ENCODE data around the gene ZNF770.
A peak's percentile ranks its signal among the peaks of the same experiment; 100 is the strongest.
"Not testable (repeated sequence)": the region's sequence is repeated elsewhere in the genome, so short reads cannot be mapped to it uniquely, and the experiment has no call there.

ZNF770 gene

DNA sequence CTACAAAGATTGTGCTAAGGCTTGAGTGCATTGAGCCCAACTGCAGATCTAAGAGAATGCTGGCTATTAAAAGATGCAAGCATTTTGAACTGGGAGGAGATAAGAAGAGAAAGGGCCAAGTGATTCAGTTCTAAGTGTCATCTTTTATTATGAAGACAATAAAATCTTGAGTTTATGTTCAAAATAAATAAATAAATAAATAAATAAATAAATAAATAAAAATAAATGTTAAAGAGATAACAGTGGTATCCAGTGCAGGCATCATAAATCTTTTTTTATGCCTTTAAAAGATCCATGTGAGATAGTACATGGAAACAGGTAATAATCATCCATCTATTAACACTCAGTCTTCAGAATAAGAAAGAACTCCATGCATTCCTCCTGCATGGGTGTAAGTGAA is 44.8 kb downstream of the ZNF770 start:
- not testable (repeated sequence) for H2AFZ ChIP-seq (ENCODE audit: low read length, unreplicated experiment); H3K27ac ChIP-seq (ENCODE audit: low read depth, low read length); H3K79me2 ChIP-seq (ENCODE audit: control insufficient read depth, insufficient read depth, low read length, unreplicated experiment); H3K4me3 ChIP-seq (ENCODE audit: low read depth, low read length); H3K27me3 ChIP-seq (ENCODE audit: insufficient read depth, low read length)
- Histone ChIP-seq H3K4me1 (ENCODE audit: control insufficient read depth, insufficient read depth, low read length, unreplicated experiment) (peaks cover 13% of the 10 kb centered on the region), H3K36me3 (ENCODE audit: insufficient read depth, low read length) (peaks cover 37% of the 10 kb centered on the region)

DNA sequence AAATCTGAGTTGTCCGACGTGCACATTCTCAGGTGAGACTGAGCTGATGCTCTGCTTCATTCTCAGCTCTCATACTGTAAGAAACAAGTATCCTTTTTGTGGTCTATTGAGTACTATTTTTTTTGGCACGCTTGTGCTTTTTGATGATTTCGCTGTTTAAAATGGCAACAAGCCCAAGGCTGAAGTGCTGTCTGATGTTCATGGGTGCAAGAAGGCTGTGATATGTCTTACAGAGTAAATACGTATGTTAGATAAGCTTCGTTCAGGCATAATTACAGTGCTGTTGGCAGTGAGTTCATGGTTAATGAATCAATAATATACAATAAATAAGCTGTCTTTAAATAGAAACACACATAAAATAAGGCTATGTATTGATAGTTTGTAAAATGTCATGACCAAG is 45.7 kb downstream of the ZNF770 start:
- 0 out of 2 replicates have a peak overlapping the region, but pooled peaks have one; percentile 24 for H3K27ac ChIP-seq (ENCODE audit: low read depth, low read length)
- peaks cover 34% of the 10 kb centered on the region for H3K36me3 ChIP-seq (ENCODE audit: insufficient read depth, low read length)

DNA sequence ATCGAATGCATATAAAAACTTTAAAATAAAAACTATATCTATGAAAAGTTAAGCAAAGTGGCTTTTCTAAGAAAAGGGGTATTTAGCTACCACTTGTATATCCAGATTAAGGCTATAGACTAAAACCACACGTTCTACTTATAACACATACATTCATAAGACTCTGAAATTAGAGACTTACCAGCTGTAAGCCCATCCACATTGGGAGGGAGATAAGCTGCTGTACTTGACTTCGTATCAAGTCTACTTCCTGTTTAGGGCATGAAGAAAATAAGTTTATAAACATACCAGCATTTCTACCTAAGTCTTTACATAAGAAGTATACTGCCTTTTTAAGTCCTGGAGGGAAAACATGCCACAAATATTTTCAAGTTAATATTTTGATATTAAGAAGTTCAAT is 46.3 kb downstream of the ZNF770 start:
- peaks cover 13% of the 10 kb centered on the region for H3K4me1 ChIP-seq (ENCODE audit: control insufficient read depth, insufficient read depth, low read length, unreplicated experiment)
- H3K27me3 ChIP-seq (ENCODE audit: insufficient read depth, low read length), result no peaks in the 10 kb centered on the region
- no peak overlapping the region for H3K27ac ChIP-seq (ENCODE audit: low read depth, low read length)
- no peak overlapping the region for H2AFZ ChIP-seq (ENCODE audit: low read length, unreplicated experiment)
- H3K79me2 ChIP-seq (ENCODE audit: control insufficient read depth, insufficient read depth, low read length, unreplicated experiment), result no peaks in the 10 kb centered on the region
- peaks cover 34% of the 10 kb centered on the region for H3K36me3 ChIP-seq (ENCODE audit: insufficient read depth, low read length)
- H3K4me3 ChIP-seq (ENCODE audit: low read depth, low read length), result no peak overlapping the region

More for the DNA sequence above, 45.7 kb downstream of the ZNF770 start:
- Histone ChIP-seq H3K4me3 (ENCODE audit: low read depth, low read length) (peak overlapping the region; percentile 32; the same call in 1 of the 2 replicates), H2AFZ (ENCODE audit: low read length, unreplicated experiment) (no peak overlapping the region), H3K27me3 (ENCODE audit: insufficient read depth, low read length) (no peaks in the 10 kb centered on the region), H3K79me2 (ENCODE audit: control insufficient read depth, insufficient read depth, low read length, unreplicated experiment) (no peaks in the 10 kb centered on the region), H3K4me1 (ENCODE audit: control insufficient read depth, insufficient read depth, low read length, unreplicated experiment) (peaks cover 13% of the 10 kb centered on the region)

DNA sequence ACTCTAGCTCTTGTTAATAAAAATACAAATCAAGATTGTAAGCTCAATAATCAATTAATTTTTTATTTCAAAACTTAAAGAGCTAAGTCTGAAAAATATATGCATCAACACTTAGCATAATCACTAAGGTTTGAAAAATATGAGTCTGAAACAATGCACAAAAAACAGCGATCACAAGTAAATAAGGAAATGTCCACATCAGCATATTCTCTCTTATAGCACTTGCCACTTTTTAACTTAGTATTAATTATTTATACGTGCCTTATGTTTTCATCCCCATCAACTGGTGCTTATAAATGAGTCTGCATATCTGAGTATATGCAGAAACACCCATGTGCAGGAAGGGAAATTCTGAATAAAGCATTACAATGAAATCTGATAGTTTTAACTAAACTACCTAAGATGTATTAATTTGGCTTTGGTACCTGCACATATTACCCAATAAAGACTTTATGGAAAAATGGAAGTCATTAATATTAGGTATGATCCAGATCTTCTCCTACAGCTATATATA is 46.8 kb downstream of the ZNF770 start:
- Histone ChIP-seq H3K27ac (ENCODE audit: low read depth, low read length) (no peak overlapping the region), H3K27me3 (ENCODE audit: insufficient read depth, low read length) (no peaks in the 10 kb centered on the region), H3K4me3 (ENCODE audit: low read depth, low read length) (no peak overlapping the region), H2AFZ (ENCODE audit: low read length, unreplicated experiment) (no peak overlapping the region), H3K36me3 (ENCODE audit: insufficient read depth, low read length) (peaks cover 34% of the 10 kb centered on the region), H3K79me2 (ENCODE audit: control insufficient read depth, insufficient read depth, low read length, unreplicated experiment) (no peaks in the 10 kb centered on the region), H3K4me1 (ENCODE audit: control insufficient read depth, insufficient read depth, low read length, unreplicated experiment) (peaks cover 13% of the 10 kb centered on the region)

DNA sequence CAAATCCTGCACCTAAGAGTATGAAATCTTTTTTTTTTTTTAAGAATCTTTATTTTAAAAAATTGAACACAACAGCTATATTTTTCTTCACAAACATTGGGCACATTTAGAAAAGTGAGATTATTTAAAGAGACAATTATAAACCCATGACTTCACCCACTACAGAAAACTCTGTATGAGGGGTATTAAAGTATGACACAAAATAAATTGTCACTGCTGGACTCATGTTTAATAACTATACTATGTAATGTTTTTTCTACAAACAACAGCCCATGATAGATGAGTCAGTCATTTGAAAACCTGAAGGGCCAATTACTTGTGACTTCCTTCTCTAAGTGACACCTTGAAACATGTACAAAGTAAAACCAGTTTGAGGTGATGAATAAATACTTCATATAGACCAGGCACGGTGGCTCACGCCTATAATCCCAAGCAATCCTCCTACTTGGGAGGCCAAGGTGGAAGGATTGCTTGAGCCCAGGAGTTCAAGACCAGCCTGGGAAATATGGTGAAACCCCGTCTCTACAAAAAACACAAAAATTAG is 54.6 kb downstream of the ZNF770 start:
- H3K79me2 ChIP-seq (ENCODE audit: control insufficient read depth, insufficient read depth, low read length, unreplicated experiment), result no peaks in the 10 kb centered on the region
- no peak overlapping the region for H2AFZ ChIP-seq (ENCODE audit: low read length, unreplicated experiment)
- peaks cover 4% of the 10 kb centered on the region for H3K4me1 ChIP-seq (ENCODE audit: control insufficient read depth, insufficient read depth, low read length, unreplicated experiment)
- no peaks in the 10 kb centered on the region for H3K27me3 ChIP-seq (ENCODE audit: insufficient read depth, low read length)
- no peak overlapping the region for H3K4me3 ChIP-seq (ENCODE audit: low read depth, low read length)
- H3K36me3 ChIP-seq (ENCODE audit: insufficient read depth, low read length), result peaks cover 44% of the 10 kb centered on the region
- H3K27ac ChIP-seq (ENCODE audit: low read depth, low read length), result no peak overlapping the region

DNA sequence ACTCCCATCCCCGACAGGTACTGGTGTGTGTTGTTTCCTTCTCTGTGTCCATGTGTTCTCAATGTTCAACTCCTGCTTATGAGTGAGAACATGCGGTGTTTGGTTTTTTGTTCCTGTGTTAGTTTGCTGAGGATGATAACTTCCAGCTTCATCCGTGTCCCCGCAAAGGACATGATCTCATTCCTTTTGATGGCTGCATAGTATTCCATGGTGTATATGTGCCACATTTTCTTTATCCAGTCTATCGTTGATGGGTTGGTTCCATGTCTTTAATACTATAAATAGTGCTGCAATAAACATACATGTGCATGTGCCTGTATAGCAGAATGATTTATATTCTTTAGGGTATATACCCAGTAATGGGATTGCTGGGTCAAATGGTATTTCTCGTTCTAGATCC is 59.7 kb downstream of the ZNF770 start:
- H2AFZ ChIP-seq (ENCODE audit: low read length, unreplicated experiment); H3K79me2 ChIP-seq (ENCODE audit: control insufficient read depth, insufficient read depth, low read length, unreplicated experiment); H3K27me3 ChIP-seq (ENCODE audit: insufficient read depth, low read length); H3K27ac ChIP-seq (ENCODE audit: low read depth, low read length); H3K4me1 ChIP-seq (ENCODE audit: control insufficient read depth, insufficient read depth, low read length, unreplicated experiment); H3K4me3 ChIP-seq (ENCODE audit: low read depth, low read length): not testable (repeated sequence)
- peaks cover 37% of the 10 kb centered on the region for H3K36me3 ChIP-seq (ENCODE audit: insufficient read depth, low read length)
